Keratinocyte (primary cell): ENCODE results near the gene COG5. TPM values are rescaled to one million over a fixed set of nuclear protein-coding genes. Genes with fewer than 3 reads are reported as not detected.

ENCODE experiments used
- DNase-seq: peaks from one replicate; pipeline ENCODE4 v3.0.0-alpha.2; 2011; ENCODE audit warnings: low read depth, missing footprints, low spot score
- FAIRE-seq: peaks from 2 replicates; lab custom pipeline; 2011; peaks lifted over from hg19 to GRCh38; lab: Jason Lieb, UNC
- H2AFZ ChIP-seq: 2 replicates; pipeline ENCODE4 v1.6.0; 2012; ENCODE audit warnings: low read length, control low read depth, inconsistent platforms; ENCODE audit not compliant: control insufficient read depth
- H3K27ac ChIP-seq: 2 replicates; pipeline ENCODE4 v1.5.1; 2011; ENCODE audit warnings: low read length; ENCODE audit not compliant: control insufficient read depth, insufficient read depth
- H3K27me3 ChIP-seq: 3 replicates; pipeline ENCODE4 v1.6.0; 2011; ENCODE audit warnings: low read length; ENCODE audit not compliant: control insufficient read depth, insufficient read depth; ENCODE audit errors: extremely low read depth
- H3K36me3 ChIP-seq, 2 experiments: 2 replicates in 1 of 2; 3 replicates in 1 of 2; pipeline ENCODE4 v1.5.1; 2011; ENCODE audit warnings: low read length in 2 of 2, mild to moderate bottlenecking in 1 of 2; ENCODE audit not compliant: control insufficient read depth in 2 of 2, insufficient read depth in 2 of 2; ENCODE audit errors: extremely low read depth in 1 of 2
- H3K4me1 ChIP-seq: 3 replicates; pipeline ENCODE4 v1.5.1; 2011; ENCODE audit warnings: low read length; ENCODE audit not compliant: control insufficient read depth, insufficient read depth; ENCODE audit errors: extremely low read depth
- H3K4me2 ChIP-seq: 3 replicates; pipeline ENCODE4 v1.6.0; 2011; ENCODE audit warnings: low read depth, low read length; ENCODE audit not compliant: control insufficient read depth, insufficient read depth; ENCODE audit errors: extremely low read depth
- H3K4me3 ChIP-seq, 3 experiments: fragments of 200-600 bp in 1 of 3; sonication (generic) in 1 of 3; 2 replicates in 2 of 3; 3 replicates in 1 of 3; pipeline ENCODE4 v1.5.1; 2011 to 2016; ENCODE audit warnings: low read length in 3 of 3, mild to moderate bottlenecking in 3 of 3, control low read depth in 2 of 3, inconsistent platforms in 1 of 3, low read depth in 1 of 3, mixed read lengths in 1 of 3, mixed run types in 1 of 3, moderate library complexity in 1 of 3; ENCODE audit not compliant: control insufficient read depth in 2 of 3, insufficient read depth in 2 of 3; ENCODE audit errors: extremely low read depth in 1 of 3
- H3K79me2 ChIP-seq: 2 replicates; pipeline ENCODE4 v1.6.0; 2012; ENCODE audit warnings: low read length; ENCODE audit not compliant: control insufficient read depth, insufficient read depth
- H3K9ac ChIP-seq: 3 replicates; pipeline ENCODE4 v1.6.0; 2011; ENCODE audit warnings: low read length; ENCODE audit not compliant: control insufficient read depth, insufficient read depth; ENCODE audit errors: extremely low read depth
- H3K9me1 ChIP-seq: 3 replicates; pipeline ENCODE4 v1.6.0; 2011; ENCODE audit warnings: low read length; ENCODE audit not compliant: control insufficient read depth, insufficient read depth; ENCODE audit errors: extremely low read depth
- H3K9me3 ChIP-seq: 2 replicates; pipeline ENCODE4 v1.5.1; 2012; ENCODE audit warnings: low read depth, low read length; ENCODE audit not compliant: control insufficient read depth
- H4K20me1 ChIP-seq: 3 replicates; pipeline ENCODE4 v1.6.0; 2011; ENCODE audit warnings: low read length; ENCODE audit not compliant: control insufficient read depth, insufficient read depth; ENCODE audit errors: extremely low read depth
- CTCF ChIP-seq, 3 experiments: IDR thresholded peaks in 1 of 3; conservative IDR thresholded peaks in 1 of 3; optimal IDR thresholded peaks in 1 of 3; 2 replicates in 2 of 3; 3 replicates in 1 of 3; pipeline versions ENCODE3 to v1.5.1; 2011; ENCODE audit warnings: low read length in 3 of 3, mild to moderate bottlenecking in 3 of 3, moderate library complexity in 2 of 3, control low read depth in 1 of 3, inconsistent platforms in 1 of 3; ENCODE audit not compliant: insufficient read depth in 2 of 3; ENCODE audit errors: extremely low read depth in 1 of 3
- EZH2 ChIP-seq: IDR thresholded peaks from one replicate; pipeline ENCODE4 v1.6.1; 2012; ENCODE audit warnings: inconsistent platforms, mild to moderate bottlenecking, low read length, moderate library complexity
- dilution Hi-C: fragments of 300-500 bp; cut with MboI; formaldehyde crosslinking; loops from one replicate; pipeline ENCODE4 v1.7.0; 2020; ENCODE audit warnings: low sequenced_read_pairs; ENCODE audit not compliant: extremely low pct_ligation_motif_present
- polyA plus RNA-seq, 5 experiments: library from polyadenylated mRNA; depleted of rRNA in 3 of 5; stranded (reverse) in 3 of 5; stranded (forward) in 1 of 5; unstranded in 1 of 5; fragments of >200 nt; gene quantifications; 1 replicate in 1 of 5; 2 replicates in 3 of 5; 3 replicates in 1 of 5; pipeline versions ENCODE4 v1.2.1 to v1.2.3, GENCODE V29; 2011 to 2012; ENCODE audit warnings: missing spikeins in 2 of 5, low read depth in 1 of 5, low replicate concordance in 1 of 5

Gene COG5
- polyA plus RNA-seq, 1 donor (not counting 4 experiments of a cell fraction or from before 2014, with no cell fraction given): 50.7 TPM

GRCh38 chr7:107593025-107593410 lies 29.3 kb upstream of the COG5 start:
- Histone ChIP-seq H3K27ac (peak overlapping the region; percentile 11), H4K20me1 (no peaks in the 10 kb centered on the region), H2AFZ (no peak overlapping the region), H3K36me3 (peaks cover 4 to 5% of the 10 kb centered on the region in 2 experiments), H3K9ac (no peak overlapping the region), H3K4me3 (no peak overlapping the region), H3K9me1 (no peaks in the 10 kb centered on the region), H3K4me1 (peaks cover 35% of the 10 kb centered on the region), H3K9me3 (no peaks in the 10 kb centered on the region), H3K79me2 (peaks cover 13% of the 10 kb centered on the region), H3K4me2 (no peak overlapping the region), H3K27me3 (no peaks in the 10 kb centered on the region)
- dilution Hi-C loops: no loop called here
- FAIRE-seq: no peak
- DNase-seq: no peak
- TF ChIP-seq CTCF (optimal IDR thresholded peaks at IDR 0.05 in 1 of 3, IDR thresholded peaks at IDR 0.05 in 1 of 3, conservative IDR thresholded peaks at IDR 0.05 in 1 of 3; ENCODE audit: extremely low read depth in 1 of 3, insufficient read depth in 2 of 3, low read length in 3 of 3): no peak
- TF ChIP-seq EZH2: no peak

- FAIRE-seq (peak; percentile 96), DNase-seq (peak; percentile 23)
- Histone ChIP-seq H3K4me2 (no peak overlapping the region), H4K20me1 (no peaks in the 10 kb centered on the region), H3K4me3 (no peak overlapping the region), H3K9me3 (no peaks in the 10 kb centered on the region), H2AFZ (no peak overlapping the region), H3K9ac (no peak overlapping the region), H3K9me1 (no peaks in the 10 kb centered on the region), H3K27ac (peak overlapping the region; percentile 11), H3K4me1 (peaks cover 35% of the 10 kb centered on the region), H3K79me2 (peaks cover 13% of the 10 kb centered on the region), H3K27me3 (no peaks in the 10 kb centered on the region), H3K36me3 (peaks cover 2 to 4% of the 10 kb centered on the region in 2 experiments)
- dilution Hi-C loops: no loop called here
- TF ChIP-seq CTCF (optimal IDR thresholded peaks at IDR 0.05 in 1 of 3, IDR thresholded peaks at IDR 0.05 in 1 of 3, conservative IDR thresholded peaks at IDR 0.05 in 1 of 3; ENCODE audit: extremely low read depth in 1 of 3, insufficient read depth in 2 of 3, low read length in 3 of 3): no peak
These were observed 28.8 kb upstream of the COG5 start for GRCh38 chr7:107592361-107593024.
